Heart left ventricle (tissue), 13 donors: ENCODE measurements around the gene DNAJB6.

Experiments
- CTCF ChIP-seq, 12 donors: fragments of 200-600 bp; sonication (generic) in 4 of 12; IDR thresholded peaks; one replicate each; pipeline versions ENCODE4 v1.5.0 to v1.8.0; 2018 to 2022; ENCODE audit warnings: antibody characterized with exemption in 12 of 12, mild to moderate bottlenecking in 5 of 12
- POLR2A ChIP-seq, 2 donors: fragments of 450-650 bp; IDR thresholded peaks; one replicate each; pipeline ENCODE4 v1.6.1; 2017; ENCODE audit warnings: antibody characterized with exemption in 2 of 2, mild to moderate bottlenecking in 2 of 2, moderate library complexity in 2 of 2
- donor health status: ischemic (EF 13 %, LVEDD 7.1; RV severe dilation, severe dysfunction).
- donor health status: DM: no; HTN: yes; CAD: no.
- donor health status: DM: no; HTN: no; CAD: no.
- donor health status: ischemic (EF 25% LVEDD 6.9; RV normal size, moderate dysfunction).
- donor health status: ischemic (EF 25% LVEDD 5.7; RV mildly dilated, moderate dysfunction).
- donor health status: ischemic (EF 35%, LVEDD 5.7; RV mildly dilated, moderate dysfunction).
- donor health status: nonischemic (EF 11% LVEDD 7.7; RV severe dilation, severe dysfunction).
- donor health status: DM: yes; HTN: yes; CAD: no.
- donor health status: PGD.
- donor health status: ischemic (EF 29% LVEDD 5.4; RV normal size, mild dysfunction).
- donor health status: nonischemic (EF 23%, LVEDD 6.1; RV moderate dilation, normal function).

GRCh38 chr7:157337316-157338149, 729 bp downstream of the DNAJB6 start:
- TF ChIP-seq CTCF (IDR thresholded peaks at IDR 0.05) (no peak), POLR2A (IDR thresholded peaks at IDR 0.05) (no peak)
